ENCODE measurements around the gene GXYLT1.
"Not testable (repeated sequence)": the region's sequence is repeated elsewhere in the genome, so short reads cannot be mapped to it uniquely, and the experiment has no call there.

Gene GXYLT1

DNA sequence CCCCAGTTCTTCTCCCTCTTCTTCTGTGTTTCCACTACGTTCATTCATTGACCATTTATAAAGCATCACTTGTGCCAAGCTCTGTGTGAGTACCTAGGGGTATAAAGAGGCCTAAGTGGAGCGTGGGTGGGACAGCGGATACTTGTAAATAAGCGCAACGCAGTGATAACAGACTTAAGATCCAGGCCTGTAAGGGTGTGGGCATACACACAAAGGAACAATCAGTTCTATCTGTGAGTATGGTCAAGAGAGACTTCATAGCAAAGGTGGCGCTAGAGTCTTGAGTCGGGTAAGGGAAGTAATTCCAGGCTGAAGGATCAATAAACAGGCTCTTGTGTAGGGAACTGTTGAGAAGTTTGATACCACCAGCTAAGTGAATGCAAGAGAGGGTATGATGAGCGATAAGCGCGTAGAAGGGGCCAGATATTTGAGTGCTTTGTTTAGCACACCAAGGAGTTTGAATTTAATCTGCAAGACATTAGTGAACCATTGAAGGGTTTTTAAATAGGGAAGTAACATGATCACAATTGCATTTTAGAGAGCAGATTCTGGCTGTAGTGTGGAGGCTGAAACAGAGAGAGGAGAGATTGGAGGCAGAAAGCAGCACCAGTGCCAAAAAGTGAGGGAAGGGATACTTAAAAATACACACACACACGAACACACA is 1.0 kb upstream of the GXYLT1 start:
- no peak for DNase-seq (ENCODE audit: extremely low read depth in 1 of 2, low read depth in 1 of 2)

GRCh38 chr12:42145197-42145549 is 499 bp upstream of the GXYLT1 start:
- DNase-seq (ENCODE audit: extremely low read depth in 1 of 2, low read depth in 1 of 2) = no peak

DNA sequence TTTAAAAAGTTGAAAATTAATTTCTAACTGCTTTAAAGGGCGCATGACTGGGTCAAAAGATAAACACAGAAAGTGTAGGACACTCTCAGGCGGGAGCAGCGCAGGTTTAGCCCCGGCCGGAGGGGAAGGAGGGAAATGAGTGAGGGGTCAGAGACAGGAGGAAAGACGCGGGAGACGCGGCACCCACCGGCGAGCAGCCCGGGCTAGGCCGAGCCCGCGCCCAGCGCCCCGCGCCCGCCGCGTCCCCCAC is 591 bp downstream of the GXYLT1 start:
- no peak for DNase-seq (ENCODE audit: extremely low read depth in 1 of 2, low read depth in 1 of 2)

DNA sequence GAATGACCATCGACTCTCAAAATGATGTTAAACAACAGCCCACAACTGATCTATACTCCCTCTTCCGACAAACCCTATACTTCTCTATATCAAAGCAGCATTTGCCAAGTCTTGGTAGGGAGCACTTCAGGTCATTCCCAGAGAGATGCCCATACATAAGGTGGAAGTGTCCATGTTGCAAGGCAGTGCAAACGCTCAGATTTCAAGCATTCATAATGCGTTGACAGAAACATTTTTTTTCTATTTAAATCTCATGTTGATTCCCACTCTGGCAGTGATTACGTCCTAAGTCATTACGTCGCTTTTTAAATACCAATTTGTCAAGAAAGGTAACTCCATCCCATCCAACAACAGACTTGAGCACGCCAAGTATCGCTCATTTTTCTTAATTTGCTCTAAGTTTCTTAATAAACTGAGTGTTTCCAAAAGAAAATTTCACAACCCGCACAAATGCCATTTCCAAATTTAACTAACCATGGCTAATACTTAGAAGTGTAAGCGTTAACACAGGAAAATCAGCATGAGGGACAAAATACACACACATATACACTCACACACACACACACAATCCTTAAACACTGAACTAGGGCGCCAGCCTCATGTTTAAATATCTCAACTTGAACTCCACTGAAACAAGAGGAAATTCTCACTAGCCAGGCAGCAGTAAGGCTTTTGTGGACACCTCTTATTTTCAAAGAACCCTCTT is 1.1 kb downstream of the GXYLT1 start:
- DNase-seq (ENCODE audit: extremely low read depth in 1 of 2, low read depth in 1 of 2) = no peak

- DNase-seq (ENCODE audit: extremely low read depth in 1 of 2, low read depth in 1 of 2) = no peak
These were observed 2.6 kb downstream of the GXYLT1 start for GRCh38 chr12:42141981-42142606.

GRCh38 chr12:42140901-42141300 is 3.8 kb downstream of the GXYLT1 start:
- no peak for DNase-seq (ENCODE audit: extremely low read depth in 1 of 2, low read depth in 1 of 2)

DNA sequence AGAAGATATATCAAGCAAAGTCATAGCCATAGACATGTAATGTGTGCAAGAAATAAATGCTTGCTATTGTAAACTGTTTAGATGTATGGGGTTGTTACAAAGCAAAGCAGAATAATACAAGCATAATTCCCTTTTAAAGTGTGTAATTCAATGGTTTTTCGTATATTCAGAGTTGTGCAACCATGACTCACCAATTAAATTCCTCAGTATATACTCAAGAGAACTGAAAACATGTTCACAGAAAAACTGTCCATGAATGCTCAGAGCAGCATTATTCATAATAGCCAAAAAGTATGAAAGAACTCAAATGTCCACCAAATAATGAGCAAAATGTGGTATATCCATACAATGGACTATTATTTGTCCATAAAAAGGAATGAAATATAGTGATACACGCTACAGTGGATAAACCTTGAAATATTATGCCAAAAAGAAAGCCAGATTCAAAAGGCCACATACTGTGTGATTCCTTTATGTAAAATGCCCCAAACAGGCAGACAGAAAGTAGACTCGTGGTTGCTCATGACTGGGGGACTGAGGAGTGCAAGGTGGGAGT is 9.3 kb downstream of the GXYLT1 start:
- DNase-seq (ENCODE audit: extremely low read depth in 1 of 2, low read depth in 1 of 2) = no peak

DNA sequence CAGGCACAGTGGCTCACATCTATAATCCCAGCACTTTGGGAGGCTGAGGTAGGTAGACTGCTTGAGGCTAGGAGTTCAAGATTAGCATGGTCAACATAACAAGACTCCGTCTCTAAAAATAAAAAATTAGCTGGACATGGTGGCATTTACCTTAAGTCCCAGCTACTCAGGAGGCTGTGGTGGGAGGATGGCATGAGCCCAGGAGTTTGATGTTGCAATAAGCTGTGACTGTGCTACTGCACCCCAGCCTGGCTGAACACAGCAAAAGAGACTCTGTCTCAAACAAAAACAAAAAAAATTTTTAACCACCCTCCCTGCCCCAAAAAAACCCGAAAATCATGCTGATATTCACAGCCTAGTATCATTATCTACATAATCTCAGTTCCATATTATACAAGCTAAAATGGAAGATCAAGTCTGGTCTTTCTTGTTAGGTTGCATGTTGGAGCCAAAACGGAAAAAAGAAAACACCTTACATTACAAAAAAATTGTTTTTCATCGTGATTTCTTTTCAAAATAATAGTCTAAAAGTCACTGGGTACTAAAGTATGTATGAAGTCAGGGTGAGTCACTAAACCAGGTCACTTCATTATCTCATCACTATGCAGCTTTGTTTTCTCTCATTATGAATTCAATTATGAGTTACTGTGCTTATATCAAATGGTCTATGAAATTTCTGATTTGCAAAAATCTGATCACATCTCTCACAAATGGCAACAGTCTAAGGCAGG is 13.8 kb downstream of the GXYLT1 start:
- no peak for DNase-seq (ENCODE audit: extremely low read depth in 1 of 2, low read depth in 1 of 2)

GRCh38 chr12:42129595-42130204 is 15.0 kb downstream of the GXYLT1 start:
- DNase-seq (ENCODE audit: extremely low read depth in 1 of 2, low read depth in 1 of 2) = no peak

GRCh38 chr12:42128888-42129287 is 15.8 kb downstream of the GXYLT1 start:
- DNase-seq (ENCODE audit: extremely low read depth in 1 of 2, low read depth in 1 of 2) = no peak

GRCh38 chr12:42128327-42128726 is 16.3 kb downstream of the GXYLT1 start:
- no peak for DNase-seq (ENCODE audit: extremely low read depth in 1 of 2, low read depth in 1 of 2)

DNA sequence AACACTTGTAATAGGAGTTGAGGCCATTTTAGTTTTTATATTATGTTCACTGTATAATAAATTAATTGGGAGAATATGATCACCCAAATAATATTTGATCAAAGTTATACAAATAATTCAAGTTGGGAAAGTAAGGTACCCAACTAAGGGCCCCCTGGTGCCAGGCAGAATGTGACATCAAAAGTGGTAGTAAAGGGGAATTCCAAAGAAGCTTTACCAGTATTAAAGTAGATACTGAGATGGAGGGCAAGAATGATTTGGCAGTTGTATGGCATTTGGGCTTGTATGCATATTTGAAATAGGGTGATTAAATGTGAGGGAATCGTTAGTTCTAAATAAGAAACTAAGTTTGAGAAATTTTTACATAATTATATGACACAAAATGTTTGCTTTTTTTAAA is 17.7 kb downstream of the GXYLT1 start:
- no peak for DNase-seq (ENCODE audit: extremely low read depth in 1 of 2, low read depth in 1 of 2)

- no peak for DNase-seq (ENCODE audit: extremely low read depth in 1 of 2, low read depth in 1 of 2)
These were observed 19.3 kb downstream of the GXYLT1 start for GRCh38 chr12:42125388-42125767.

DNA sequence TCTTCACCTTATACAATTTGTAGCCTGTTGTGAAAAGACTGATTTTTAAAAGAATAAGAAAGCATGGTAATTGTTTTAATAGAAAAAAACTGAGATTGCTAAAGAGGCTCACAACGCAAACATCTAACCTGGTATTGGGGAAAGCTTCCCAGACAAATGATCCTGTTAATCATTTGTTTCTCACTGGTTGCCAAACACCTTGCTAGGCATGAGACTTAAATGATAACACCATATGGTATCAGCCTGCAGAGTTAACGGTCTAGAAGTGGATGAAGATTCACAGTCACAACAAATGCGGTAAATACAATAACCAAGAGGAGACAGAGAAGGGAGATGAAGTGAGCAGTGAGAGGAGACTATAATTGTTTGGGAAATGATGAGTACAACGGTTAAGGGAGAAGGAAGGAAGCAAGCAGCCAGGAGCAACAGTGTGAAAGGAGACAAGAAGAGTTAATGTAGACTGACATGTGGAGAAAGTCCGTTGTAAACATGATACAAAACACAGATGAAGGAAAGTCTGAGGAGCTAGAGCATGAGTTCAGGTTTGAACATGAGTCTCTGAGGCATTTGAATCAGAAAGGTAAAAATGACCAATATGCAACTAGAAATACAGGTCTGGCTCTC is 19.8 kb downstream of the GXYLT1 start:
- no peak for DNase-seq (ENCODE audit: extremely low read depth in 1 of 2, low read depth in 1 of 2)

- DNase-seq (ENCODE audit: extremely low read depth in 1 of 2, low read depth in 1 of 2) = no peak
These were observed 25.5 kb downstream of the GXYLT1 start for GRCh38 chr12:42119085-42119633.

DNA sequence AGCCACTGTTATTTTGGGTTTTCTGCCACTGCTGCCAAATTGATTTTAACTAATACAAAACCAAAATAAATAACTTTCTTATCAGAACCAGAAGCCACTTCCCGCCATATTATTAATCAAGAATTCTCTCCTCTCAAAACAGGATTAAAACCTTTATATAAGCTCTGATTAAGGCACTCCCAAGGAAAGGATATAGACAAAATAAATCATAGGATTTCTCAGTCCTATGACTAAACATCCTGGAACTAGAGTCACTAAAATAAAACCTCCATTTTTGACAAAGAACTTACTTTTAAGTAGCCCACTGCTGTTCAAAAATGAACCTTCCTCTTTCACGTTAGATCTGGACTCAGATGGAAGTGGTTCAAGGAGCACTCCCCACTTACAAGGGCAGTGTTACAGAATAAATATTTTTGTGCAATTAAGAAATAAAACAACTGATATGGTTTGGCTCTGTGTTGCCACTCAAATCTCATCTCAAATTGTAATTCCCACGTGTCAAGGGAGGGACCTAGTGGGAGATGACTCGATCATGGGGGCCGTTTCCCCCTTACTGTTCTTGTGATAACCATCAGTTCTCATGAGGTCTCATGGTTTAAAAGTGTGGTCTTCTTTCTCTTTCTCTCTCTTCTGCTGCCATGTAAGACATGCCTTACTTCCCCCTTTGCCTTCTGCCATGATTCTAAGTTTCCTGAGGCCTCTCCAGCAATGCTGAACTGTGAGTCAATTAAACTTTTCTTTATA is 26.4 kb downstream of the GXYLT1 start:
- DNase-seq (ENCODE audit: extremely low read depth in 1 of 2, low read depth in 1 of 2) = no peak

- no peak for DNase-seq (ENCODE audit: extremely low read depth in 1 of 2, low read depth in 1 of 2)
These were observed 35.6 kb downstream of the GXYLT1 start for GRCh38 chr12:42109031-42109430.

DNA sequence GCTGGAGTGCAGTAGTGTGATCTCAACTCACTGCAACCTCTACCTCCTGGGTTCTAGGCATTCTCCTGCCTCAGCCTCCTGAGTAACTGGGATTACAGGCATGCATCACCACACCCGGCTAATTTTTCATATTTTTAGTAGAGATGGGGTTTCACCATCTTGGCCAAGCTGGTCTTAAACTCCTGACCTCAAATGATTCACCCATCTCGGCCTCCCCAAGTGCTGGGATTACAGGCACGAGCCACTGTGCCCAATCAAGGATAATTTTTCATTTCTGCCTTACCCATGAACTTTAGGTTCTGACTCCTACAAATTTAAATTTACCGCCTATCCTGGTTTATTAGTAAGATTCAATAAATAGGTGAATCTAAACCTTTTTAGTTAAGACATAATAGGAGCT is 37.9 kb downstream of the GXYLT1 start:
- not testable (repeated sequence) for DNase-seq (ENCODE audit: extremely low read depth in 1 of 2, low read depth in 1 of 2)

DNA sequence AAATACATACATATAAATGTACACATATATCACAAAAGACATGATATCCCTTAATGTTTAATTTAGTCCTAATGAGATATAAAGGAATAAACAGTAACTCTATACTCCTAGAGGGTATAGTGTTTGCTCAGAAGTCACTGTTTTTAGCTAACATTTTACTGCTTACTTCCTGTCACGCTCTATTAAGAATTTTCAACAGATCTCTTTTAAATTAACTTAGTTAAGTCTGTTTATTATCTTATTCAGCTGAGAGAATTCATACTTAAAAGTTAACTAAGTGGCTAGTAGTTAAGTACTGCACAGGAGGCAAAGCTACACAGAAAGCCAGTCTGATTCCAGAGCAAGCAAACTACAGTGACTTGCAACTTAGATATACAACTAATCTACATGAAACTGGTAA is 39.9 kb downstream of the GXYLT1 start:
- DNase-seq (ENCODE audit: extremely low read depth in 1 of 2, low read depth in 1 of 2) = no peak

DNA sequence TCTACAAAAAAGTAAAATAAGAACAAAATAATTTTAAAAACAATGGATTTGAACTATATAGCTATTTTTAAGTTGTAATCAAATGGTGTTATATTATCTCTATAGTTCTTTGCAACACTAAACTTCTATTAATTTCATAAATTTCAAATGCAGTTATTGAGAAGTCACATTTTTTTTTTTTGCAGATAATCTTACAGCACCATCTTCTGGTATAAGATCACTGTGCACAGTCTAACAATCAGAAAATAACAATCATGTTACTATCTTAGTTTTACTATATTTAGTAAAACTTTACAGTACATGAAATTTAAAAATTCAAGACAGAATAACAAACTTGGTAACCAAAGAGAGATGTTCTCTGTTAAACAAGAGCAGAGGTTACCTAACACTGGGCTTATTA is 40.6 kb downstream of the GXYLT1 start:
- no peak for DNase-seq (ENCODE audit: extremely low read depth in 1 of 2, low read depth in 1 of 2)

All from activated CD8-positive, alpha-beta memory T cell treated with anti-CD3 and anti-CD28 coated beads for 1 hour (primary cell).